Activated CD8-positive, alpha-beta memory T cell treated with anti-CD3 and anti-CD28 coated beads for 4 hours (primary cell): ENCODE data around the gene FOXF1.

ENCODE experiments used
- DNase-seq, 2 donors: peaks; one replicate each; pipeline ENCODE4 v3.0.0-alpha.2; 2020; ENCODE audit warnings: low read depth in 2 of 2

The FOXF1 gene

GRCh38 chr16:86510465-86511261 is at the start of gene FOXF1:
FOXF1 (plus strand) TSS chr16:86510527; CDS start chr16:86510570, 43 bp downstream.
- DNase-seq, result no peak

GRCh38 chr16:86461037-86461436 is 49.3 kb upstream of the FOXF1 start:
- DNase-seq, result no peak

GRCh38 chr16:86462334-86463084 is 47.8 kb upstream of the FOXF1 start:
- DNase-seq, result no peak

GRCh38 chr16:86464044-86464443 is 46.3 kb upstream of the FOXF1 start:
- no peak for DNase-seq

GRCh38 chr16:86465434-86465833 is 44.9 kb upstream of the FOXF1 start:
- DNase-seq, result no peak

- DNase-seq, result no peak
Measured at GRCh38 chr16:86466696-86467406, 43.5 kb upstream of the FOXF1 start.

- no peak for DNase-seq
Measured at GRCh38 chr16:86467490-86467889, 42.8 kb upstream of the FOXF1 start.

GRCh38 chr16:86470964-86471363 is 39.4 kb upstream of the FOXF1 start:
- no peak for DNase-seq

GRCh38 chr16:86471896-86472295 is 38.4 kb upstream of the FOXF1 start:
- no peak for DNase-seq

- no peak for DNase-seq
Measured at GRCh38 chr16:86472366-86472765, 38.0 kb upstream of the FOXF1 start.

GRCh38 chr16:86476956-86477534 is 33.3 kb upstream of the FOXF1 start:
- no peak for DNase-seq

GRCh38 chr16:86477642-86478041 is 32.7 kb upstream of the FOXF1 start:
- no peak for DNase-seq

- DNase-seq, result no peak
Measured at GRCh38 chr16:86478779-86479178, 31.5 kb upstream of the FOXF1 start.

- DNase-seq, result no peak
Measured at GRCh38 chr16:86479419-86479818, 30.9 kb upstream of the FOXF1 start.

GRCh38 chr16:86480444-86480843 is 29.9 kb upstream of the FOXF1 start:
- no peak for DNase-seq

- no peak for DNase-seq
Measured at GRCh38 chr16:86481607-86482006, 28.7 kb upstream of the FOXF1 start.

GRCh38 chr16:86484240-86484639 is 26.1 kb upstream of the FOXF1 start:
- no peak for DNase-seq

GRCh38 chr16:86485746-86486145 is 24.6 kb upstream of the FOXF1 start:
- DNase-seq, result no peak

GRCh38 chr16:86490859-86491639 is 19.3 kb upstream of the FOXF1 start:
- DNase-seq, result no peak

GRCh38 chr16:86491640-86492023 is 18.7 kb upstream of the FOXF1 start:
- no peak for DNase-seq

- no peak for DNase-seq
Measured at GRCh38 chr16:86492267-86492960, 17.9 kb upstream of the FOXF1 start.
